ENCODE results near the gene SLC25A3.

The SLC25A3 gene

DNA sequence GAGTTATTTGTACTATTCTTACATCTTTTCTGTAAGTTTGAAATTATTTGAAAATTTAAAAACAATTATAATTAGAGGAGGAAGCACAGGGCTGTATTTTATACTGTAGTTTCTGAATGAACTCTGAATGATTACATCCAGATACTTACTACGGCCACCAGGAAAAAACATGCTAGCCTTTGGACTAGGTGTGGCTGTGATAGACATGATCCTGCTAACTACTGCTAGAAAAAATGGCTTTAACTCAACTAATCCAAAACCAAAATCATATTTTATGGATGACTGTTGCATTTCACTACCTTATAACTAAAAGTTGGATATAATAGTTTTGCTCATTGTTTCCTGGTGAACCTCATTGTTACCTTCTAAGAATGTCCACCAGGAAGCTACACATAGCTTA, 15.1 kb upstream of the SLC25A3 start:
- Histone ChIP-seq H2BK120ac (ENCODE audit: insufficient read depth, low read length, poor library complexity) (no peak overlapping the region), H3K27me3 (ENCODE audit: insufficient read depth, low read length) (no peaks in the 10 kb centered on the region), H2AK5ac (ENCODE audit: low read length) (no peak overlapping the region), H3K27ac (ENCODE audit: low read depth, low read length) (no peak overlapping the region), H3K4me1 (ENCODE audit: control insufficient read depth in 1 of 2, insufficient read depth in 2 of 2, low read length in 2 of 2) (no peaks in the 10 kb centered on the region), H2BK12ac (ENCODE audit: low read length) (no peak overlapping the region), H4K91ac (ENCODE audit: low read depth, low read length) (no peak overlapping the region), H2BK5ac (ENCODE audit: low read depth, low read length, poor library complexity) (no peak overlapping the region), H2AFZ (ENCODE audit: insufficient read depth, low read length, poor library complexity) (no peak overlapping the region), H3K79me1 (ENCODE audit: low read length) (no peaks in the 10 kb centered on the region), H3K4ac (ENCODE audit: low read depth, low read length) (no peak overlapping the region), H3K9ac (ENCODE audit: low read length) (no peak overlapping the region), H4K12ac (ENCODE audit: low read depth, low read length) (no peak overlapping the region), H3K4me2 (ENCODE audit: low read length) (no peak overlapping the region), H3K14ac (ENCODE audit: low read length) (no peak overlapping the region), H3K23ac (ENCODE audit: low read length) (no peak overlapping the region), H3K79me2 (ENCODE audit: control insufficient read depth, insufficient read depth, low read length, poor library complexity) (no peaks in the 10 kb centered on the region), H3K18ac (ENCODE audit: low read length) (no peak overlapping the region), H3K4me3 (ENCODE audit: low read depth, low read length) (no peak overlapping the region), H3K9me3 (ENCODE audit: insufficient read depth, low read depth, low read length) (no peaks in the 10 kb centered on the region), H4K8ac (ENCODE audit: low read depth, low read length) (no peak overlapping the region), H3K36me3 (ENCODE audit: control insufficient read depth in 1 of 2, insufficient read depth in 2 of 2, low read length in 2 of 2) (no peaks in the 10 kb centered on the region)
- DNase-seq: no peak
- no CpG with 5 or more reads among the region's 1 CpG for WGBS (ENCODE audit: extremely low coverage, insufficient coverage, insufficient read length)

DNA sequence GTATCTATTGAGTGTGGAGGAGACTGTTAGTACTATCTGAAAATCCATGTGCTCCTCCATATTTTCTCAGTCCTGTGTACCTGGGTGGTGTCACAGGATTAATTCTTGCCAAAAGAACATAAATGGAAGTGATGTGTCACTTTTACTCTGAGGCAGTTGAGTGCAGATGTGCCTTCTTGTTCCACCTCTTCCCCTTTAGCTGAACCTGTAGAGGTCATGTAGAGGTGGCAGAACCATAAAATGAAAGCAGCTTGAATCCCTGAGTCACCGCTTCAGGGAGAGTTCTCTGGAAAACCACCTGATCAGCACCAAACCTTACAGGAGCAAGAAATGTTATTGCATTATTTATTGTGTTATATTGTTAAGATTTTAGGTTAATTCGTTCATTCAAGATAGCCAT, 14.7 kb upstream of the SLC25A3 start:
- Histone ChIP-seq H2BK120ac (ENCODE audit: insufficient read depth, low read length, poor library complexity) (no peak overlapping the region), H3K4me3 (ENCODE audit: low read depth, low read length) (no peak overlapping the region), H3K27me3 (ENCODE audit: insufficient read depth, low read length) (no peaks in the 10 kb centered on the region), H2BK12ac (ENCODE audit: low read length) (no peak overlapping the region), H3K23ac (ENCODE audit: low read length) (no peak overlapping the region), H4K91ac (ENCODE audit: low read depth, low read length) (no peak overlapping the region), H3K18ac (ENCODE audit: low read length) (no peak overlapping the region), H4K12ac (ENCODE audit: low read depth, low read length) (no peak overlapping the region), H3K36me3 (ENCODE audit: control insufficient read depth in 1 of 2, insufficient read depth in 2 of 2, low read length in 2 of 2) (no peaks in the 10 kb centered on the region), H3K79me2 (ENCODE audit: control insufficient read depth, insufficient read depth, low read length, poor library complexity) (no peaks in the 10 kb centered on the region), H4K8ac (ENCODE audit: low read depth, low read length) (no peak overlapping the region), H3K9me3 (ENCODE audit: insufficient read depth, low read depth, low read length) (no peaks in the 10 kb centered on the region), H2AFZ (ENCODE audit: insufficient read depth, low read length, poor library complexity) (no peak overlapping the region), H3K27ac (ENCODE audit: low read depth, low read length) (no peak overlapping the region), H3K4me2 (ENCODE audit: low read length) (no peak overlapping the region), H3K4ac (ENCODE audit: low read depth, low read length) (no peak overlapping the region), H3K9ac (ENCODE audit: low read length) (no peak overlapping the region), H3K79me1 (ENCODE audit: low read length) (no peaks in the 10 kb centered on the region), H3K14ac (ENCODE audit: low read length) (no peak overlapping the region), H2AK5ac (ENCODE audit: low read length) (no peak overlapping the region), H3K4me1 (ENCODE audit: control insufficient read depth in 1 of 2, insufficient read depth in 2 of 2, low read length in 2 of 2) (no peaks in the 10 kb centered on the region), H2BK5ac (ENCODE audit: low read depth, low read length, poor library complexity) (no peak overlapping the region)
- WGBS (ENCODE audit: extremely low coverage, insufficient coverage, insufficient read length): no CpG with 5 or more reads among the region's 2 CpGs
- no peak for DNase-seq

- WGBS (ENCODE audit: extremely low coverage, insufficient coverage, insufficient read length): no CpG with 5 or more reads among the region's 5 CpGs
- H3K18ac ChIP-seq (ENCODE audit: low read length): no peak overlapping the region
- H3K27ac ChIP-seq (ENCODE audit: low read depth, low read length): no peak overlapping the region
- no peak overlapping the region for H3K9ac ChIP-seq (ENCODE audit: low read length)
- H2AFZ ChIP-seq (ENCODE audit: insufficient read depth, low read length, poor library complexity): no peak overlapping the region
- no peak overlapping the region for H4K12ac ChIP-seq (ENCODE audit: low read depth, low read length)
- no peak overlapping the region for H4K8ac ChIP-seq (ENCODE audit: low read depth, low read length)
- H4K91ac ChIP-seq (ENCODE audit: low read depth, low read length): no peak overlapping the region
- H2BK12ac ChIP-seq (ENCODE audit: low read length): no peak overlapping the region
- no peak overlapping the region for H3K14ac ChIP-seq (ENCODE audit: low read length)
- no peak overlapping the region for H2BK120ac ChIP-seq (ENCODE audit: insufficient read depth, low read length, poor library complexity)
- no peak overlapping the region for H3K4me3 ChIP-seq (ENCODE audit: low read depth, low read length)
- no peaks in the 10 kb centered on the region for H3K4me1 ChIP-seq (ENCODE audit: control insufficient read depth in 1 of 2, insufficient read depth in 2 of 2, low read length in 2 of 2)
- H3K4ac ChIP-seq (ENCODE audit: low read depth, low read length): no peak overlapping the region
- no peak overlapping the region for H2BK5ac ChIP-seq (ENCODE audit: low read depth, low read length, poor library complexity)
- no peaks in the 10 kb centered on the region for H3K79me1 ChIP-seq (ENCODE audit: low read length)
- no peaks in the 10 kb centered on the region for H3K9me3 ChIP-seq (ENCODE audit: insufficient read depth, low read depth, low read length)
- no peaks in the 10 kb centered on the region for H3K27me3 ChIP-seq (ENCODE audit: insufficient read depth, low read length)
- no peak overlapping the region for H2AK5ac ChIP-seq (ENCODE audit: low read length)
- H3K79me2 ChIP-seq (ENCODE audit: control insufficient read depth, insufficient read depth, low read length, poor library complexity): no peaks in the 10 kb centered on the region
- no peak for DNase-seq
- H3K23ac ChIP-seq (ENCODE audit: low read length): no peak overlapping the region
- no peaks in the 10 kb centered on the region for H3K36me3 ChIP-seq (ENCODE audit: control insufficient read depth in 1 of 2, insufficient read depth in 2 of 2, low read length in 2 of 2)
- H3K4me2 ChIP-seq (ENCODE audit: low read length): no peak overlapping the region
These were observed 14.1 kb upstream of the SLC25A3 start for GRCh38 chr12:98579347-98579746.

GRCh38 chr12:98579835-98580234, 13.7 kb upstream of the SLC25A3 start:
- Histone ChIP-seq H4K12ac (ENCODE audit: low read depth, low read length) (no peak overlapping the region), H4K91ac (ENCODE audit: low read depth, low read length) (no peak overlapping the region), H3K4ac (ENCODE audit: low read depth, low read length) (no peak overlapping the region), H3K9ac (ENCODE audit: low read length) (no peak overlapping the region), H3K14ac (ENCODE audit: low read length) (no peak overlapping the region), H2BK120ac (ENCODE audit: insufficient read depth, low read length, poor library complexity) (no peak overlapping the region), H2AK5ac (ENCODE audit: low read length) (no peak overlapping the region), H3K4me3 (ENCODE audit: low read depth, low read length) (no peak overlapping the region), H3K36me3 (ENCODE audit: control insufficient read depth in 1 of 2, insufficient read depth in 2 of 2, low read length in 2 of 2) (no peaks in the 10 kb centered on the region), H3K27ac (ENCODE audit: low read depth, low read length) (no peak overlapping the region), H3K79me1 (ENCODE audit: low read length) (no peaks in the 10 kb centered on the region), H2BK5ac (ENCODE audit: low read depth, low read length, poor library complexity) (no peak overlapping the region), H3K4me1 (ENCODE audit: control insufficient read depth in 1 of 2, insufficient read depth in 2 of 2, low read length in 2 of 2) (no peaks in the 10 kb centered on the region), H4K8ac (ENCODE audit: low read depth, low read length) (no peak overlapping the region), H2BK12ac (ENCODE audit: low read length) (no peak overlapping the region), H3K23ac (ENCODE audit: low read length) (no peak overlapping the region), H2AFZ (ENCODE audit: insufficient read depth, low read length, poor library complexity) (no peak overlapping the region), H3K4me2 (ENCODE audit: low read length) (no peak overlapping the region), H3K18ac (ENCODE audit: low read length) (no peak overlapping the region), H3K27me3 (ENCODE audit: insufficient read depth, low read length) (no peaks in the 10 kb centered on the region), H3K79me2 (ENCODE audit: control insufficient read depth, insufficient read depth, low read length, poor library complexity) (no peaks in the 10 kb centered on the region), H3K9me3 (ENCODE audit: insufficient read depth, low read depth, low read length) (no peaks in the 10 kb centered on the region)
- DNase-seq: no peak
- no CpG with 5 or more reads among the region's 3 CpGs for WGBS (ENCODE audit: extremely low coverage, insufficient coverage, insufficient read length)

Measured in trophoblast cell (in vitro differentiated cells and primary cell).